HG02981 (cell line): ENCODE data around the gene XRCC4.

Experiments used
- ATAC-seq: cut with Tn5 transposase; IDR thresholded peaks from one replicate; pipeline ENCODE4 v1.9.1; 2021; ENCODE audit warnings: mild to moderate bottlenecking, moderate library complexity; ENCODE audit not compliant: unreplicated experiment

The XRCC4 gene

GRCh38 chr5:83374547-83374946, 297.2 kb downstream of the XRCC4 start:
- no peak for ATAC-seq

- ATAC-seq = no peak
Observed at GRCh38 chr5:83375049-83375745, 297.9 kb downstream of the XRCC4 start.

GRCh38 chr5:83376461-83376860, 299.1 kb downstream of the XRCC4 start:
- ATAC-seq = no peak

GRCh38 chr5:83377131-83377865, 300.0 kb downstream of the XRCC4 start:
- no peak for ATAC-seq

- no peak for ATAC-seq
Observed at GRCh38 chr5:83378624-83379289, 301.4 kb downstream of the XRCC4 start.

GRCh38 chr5:83385812-83386211, 308.5 kb downstream of the XRCC4 start:
- no peak for ATAC-seq

GRCh38 chr5:83387041-83387440, 309.7 kb downstream of the XRCC4 start:
- no peak for ATAC-seq

GRCh38 chr5:83388608-83389007, 311.3 kb downstream of the XRCC4 start:
- no peak for ATAC-seq

- no peak for ATAC-seq
Observed at GRCh38 chr5:83392766-83393503, 315.6 kb downstream of the XRCC4 start.

- ATAC-seq = no peak
Observed at GRCh38 chr5:83393504-83393866, 316.1 kb downstream of the XRCC4 start.

GRCh38 chr5:83394190-83394589, 316.8 kb downstream of the XRCC4 start:
- ATAC-seq = no peak

GRCh38 chr5:83396662-83397061, 319.3 kb downstream of the XRCC4 start:
- ATAC-seq = no peak

- no peak for ATAC-seq
Observed at GRCh38 chr5:83397658-83398057, 320.3 kb downstream of the XRCC4 start.

- no peak for ATAC-seq
Observed at GRCh38 chr5:83400241-83400640, 322.9 kb downstream of the XRCC4 start.

GRCh38 chr5:83400701-83401100, 323.4 kb downstream of the XRCC4 start:
- ATAC-seq = no peak

GRCh38 chr5:83401122-83401731, 323.9 kb downstream of the XRCC4 start:
- ATAC-seq = no peak

- ATAC-seq = no peak
Observed at GRCh38 chr5:83401775-83402174, 324.4 kb downstream of the XRCC4 start.
